Colonic mucosa (tissue), 4 donors: ENCODE data around the gene NPAT. TPM values are rescaled to one million over a fixed set of nuclear protein-coding genes. Genes with fewer than 3 reads are reported as not detected.
"Not testable (repeated sequence)": the region's sequence is repeated elsewhere in the genome, so short reads cannot be mapped to it uniquely, and the experiment has no call there.

Source experiments
- DNase-seq: peaks from one replicate; pipeline ENCODE4 v3.0.0-alpha.2; 2020
- H3K27ac ChIP-seq: fragments of 200-600 bp; one replicate; pipeline ENCODE4 v1.8.0; 2021
- H3K27me3 ChIP-seq: fragments of 200-600 bp; one replicate; pipeline ENCODE4 v1.8.0; 2021
- H3K36me3 ChIP-seq: fragments of 200-600 bp; one replicate; pipeline ENCODE4 v1.8.0; 2021
- H3K4me1 ChIP-seq: fragments of 200-600 bp; one replicate; pipeline ENCODE4 v1.8.0; 2021; ENCODE audit warnings: mild to moderate bottlenecking
- H3K4me3 ChIP-seq: fragments of 200-600 bp; one replicate; pipeline ENCODE4 v1.8.0; 2021
- H3K9ac ChIP-seq, 2 donors: one replicate each; pipeline ENCODE4 v1.7.0; 2013; ENCODE audit warnings: control low read depth in 2 of 2, low read depth in 2 of 2, low read length in 2 of 2
- H3K9me3 ChIP-seq: fragments of 200-600 bp; one replicate; pipeline ENCODE4 v1.8.0; 2021
- intact Hi-C: fragments of 100-400 bp; cut with DNase I; formaldehyde crosslinking; loops from one replicate; pipeline ENCODE4 v1.14.1; 2022
- total RNA-seq, 2 donors: library from RNA; stranded (reverse); fragmentation: NEBNext Ultra II Directional in 1 of 2; extraction: Animal tissue kit (Norgen Biotek cat#: 25700) in 1 of 2; gene quantifications; one replicate each; pipeline ENCODE4 v1.2.1, GENCODE V29; 2021
- TF ChIP-seq, protein P1 (sequence below): fragments of 200-600 bp; IDR thresholded peaks from one replicate; pipeline ENCODE4 v1.8.0; 2022; ENCODE audit warnings: antibody characterized with exemption, mild to moderate bottlenecking
- donor health status: healthy.
- donor health status: DM: no; HTN: no; CAD: no.
- donor health status: DM: no; HTN: no; CAD: no.

Gene NPAT
- total RNA-seq, 2 donors from 2014 or later: 10.8 to 14.0 TPM

GRCh38 chr11:108121274-108122155 is 100.9 kb downstream of the NPAT start, which contains the start of gene ACAT1:
TSS of gene ACAT1 (plus strand) at chr11:108121567. CDS start at chr11:108121607, 40 bp downstream.
- Histone ChIP-seq H3K27me3 (no peaks in the 10 kb centered on the region), H3K9ac (peak within 1 kb of the TSS; percentile 61 to 75), H3K36me3 (no peaks in the 10 kb centered on the region), H3K27ac (peak within 1 kb of the TSS; percentile 91), H3K4me1 (peaks cover 16% of the 10 kb centered on the region), H3K4me3 (peak within 1 kb of the TSS; percentile 90), H3K9me3 (no peaks in the 10 kb centered on the region)
- intact Hi-C loops: no loop called here
- DNase-seq: peak; percentile 100
- TF ChIP-seq, protein P1, sequence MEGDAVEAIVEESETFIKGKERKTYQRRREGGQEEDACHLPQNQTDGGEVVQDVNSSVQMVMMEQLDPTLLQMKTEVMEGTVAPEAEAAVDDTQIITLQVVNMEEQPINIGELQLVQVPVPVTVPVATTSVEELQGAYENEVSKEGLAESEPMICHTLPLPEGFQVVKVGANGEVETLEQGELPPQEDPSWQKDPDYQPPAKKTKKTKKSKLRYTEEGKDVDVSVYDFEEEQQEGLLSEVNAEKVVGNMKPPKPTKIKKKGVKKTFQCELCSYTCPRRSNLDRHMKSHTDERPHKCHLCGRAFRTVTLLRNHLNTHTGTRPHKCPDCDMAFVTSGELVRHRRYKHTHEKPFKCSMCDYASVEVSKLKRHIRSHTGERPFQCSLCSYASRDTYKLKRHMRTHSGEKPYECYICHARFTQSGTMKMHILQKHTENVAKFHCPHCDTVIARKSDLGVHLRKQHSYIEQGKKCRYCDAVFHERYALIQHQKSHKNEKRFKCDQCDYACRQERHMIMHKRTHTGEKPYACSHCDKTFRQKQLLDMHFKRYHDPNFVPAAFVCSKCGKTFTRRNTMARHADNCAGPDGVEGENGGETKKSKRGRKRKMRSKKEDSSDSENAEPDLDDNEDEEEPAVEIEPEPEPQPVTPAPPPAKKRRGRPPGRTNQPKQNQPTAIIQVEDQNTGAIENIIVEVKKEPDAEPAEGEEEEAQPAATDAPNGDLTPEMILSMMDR: peak; percentile 26

DNA sequence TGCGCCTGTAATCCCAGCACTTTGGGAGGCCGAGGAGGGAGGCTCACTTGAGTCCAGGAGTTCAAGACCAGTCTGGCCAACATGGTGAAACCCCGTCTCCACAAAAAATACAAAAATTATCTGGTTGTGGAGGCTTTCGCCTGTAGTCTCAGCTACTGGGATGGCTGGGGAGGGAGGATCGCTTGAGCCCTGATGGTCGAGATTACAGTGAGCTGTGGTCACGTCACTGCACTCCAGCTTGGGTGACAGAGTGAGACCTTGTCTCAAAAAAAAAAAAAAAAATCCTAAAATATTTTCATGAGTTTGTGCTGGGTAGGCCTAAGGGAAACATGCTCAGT is 101.5 kb downstream of the NPAT start:
- H3K9me3 ChIP-seq, H3K36me3 ChIP-seq, H3K9ac ChIP-seq, intact Hi-C loops, H3K27me3 ChIP-seq, DNase-seq: not testable (repeated sequence)
- peaks cover 16% of the 10 kb centered on the region for H3K4me1 ChIP-seq
- H3K27ac ChIP-seq: peak overlapping the region; percentile 91
- peak overlapping the region; percentile 90 for H3K4me3 ChIP-seq

DNA sequence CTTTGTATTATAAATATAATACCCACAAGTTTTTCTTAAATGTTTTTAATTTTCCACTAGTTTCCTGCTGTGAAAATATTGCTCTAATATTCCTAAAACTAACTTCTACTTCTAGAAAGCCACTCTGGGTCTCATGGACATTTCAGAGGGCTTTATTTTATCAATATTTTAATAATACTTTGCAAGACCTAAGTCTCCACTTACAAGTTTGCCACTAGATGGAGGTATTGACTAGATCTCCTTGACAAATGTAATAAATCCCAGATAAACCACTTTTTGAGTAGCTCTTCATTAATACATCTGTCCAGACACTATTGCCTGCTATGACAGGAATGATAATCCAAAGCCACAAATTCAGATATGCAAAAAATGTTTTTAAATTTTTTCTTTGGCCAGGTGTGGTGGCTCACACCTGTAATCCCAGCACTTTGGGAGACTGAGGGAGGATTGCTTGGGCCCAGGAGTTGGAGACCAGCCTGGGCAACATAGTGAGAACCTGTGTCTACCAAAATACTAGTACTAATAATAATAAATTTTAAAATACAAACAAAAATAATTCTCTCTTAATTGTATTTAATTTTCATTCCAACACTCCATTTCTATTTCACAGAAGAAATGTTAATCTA is 104.6 kb downstream of the NPAT start:
- H3K4me1 ChIP-seq: peaks cover 9% of the 10 kb centered on the region
- no peak overlapping the region for H3K4me3 ChIP-seq
- H3K9me3 ChIP-seq: no peaks in the 10 kb centered on the region
- no peaks in the 10 kb centered on the region for H3K27me3 ChIP-seq
- TF ChIP-seq, protein P1: peak; percentile 48
- no peak overlapping the region for H3K9ac ChIP-seq
- intact Hi-C loops: loop anchor here (10.0 kb wide), 1 partner anchor 537 kb away; no protein-coding TSS in a partner anchor
- no peak overlapping the region for H3K27ac ChIP-seq
- H3K36me3 ChIP-seq: no peaks in the 10 kb centered on the region
- DNase-seq: no peak

GRCh38 chr11:108115500-108116140 is 106.8 kb downstream of the NPAT start:
- Histone ChIP-seq H3K9ac (no peak overlapping the region), H3K9me3 (no peaks in the 10 kb centered on the region), H3K4me3 (no peak overlapping the region), H3K36me3 (no peaks in the 10 kb centered on the region), H3K27me3 (no peaks in the 10 kb centered on the region), H3K4me1 (no peaks in the 10 kb centered on the region), H3K27ac (peak overlapping the region; percentile 31)
- DNase-seq: peak; percentile 85
- TF ChIP-seq, protein P1: no peak
- intact Hi-C loops: loop anchor here (10.0 kb wide), 1 partner anchor 539 kb away; no protein-coding TSS in a partner anchor

GRCh38 chr11:108112057-108112456 is 110.4 kb downstream of the NPAT start:
- Histone ChIP-seq H3K4me3 (no peak overlapping the region), H3K36me3 (no peaks in the 10 kb centered on the region), H3K9me3 (no peaks in the 10 kb centered on the region), H3K27me3 (no peaks in the 10 kb centered on the region), H3K27ac (no peak overlapping the region), H3K9ac (no peak overlapping the region), H3K4me1 (no peaks in the 10 kb centered on the region)
- no peak for DNase-seq
- intact Hi-C loops: loop anchor here (10.0 kb wide), 1 partner anchor 543 kb away; no protein-coding TSS in a partner anchor
- TF ChIP-seq, protein P1: no peak
